GM21360 (cell line): ENCODE data around the gene RNASE12.
"Not testable (repeated sequence)": the region's sequence is repeated elsewhere in the genome, so short reads cannot be mapped to it uniquely, and the experiment has no call there.

Experiments used
- ATAC-seq: cut with Tn5 transposase; IDR thresholded peaks from one replicate; pipeline ENCODE4 v1.9.1; 2021; ENCODE audit warnings: mild to moderate bottlenecking, moderate library complexity; ENCODE audit not compliant: unreplicated experiment

RNASE12 gene

DNA sequence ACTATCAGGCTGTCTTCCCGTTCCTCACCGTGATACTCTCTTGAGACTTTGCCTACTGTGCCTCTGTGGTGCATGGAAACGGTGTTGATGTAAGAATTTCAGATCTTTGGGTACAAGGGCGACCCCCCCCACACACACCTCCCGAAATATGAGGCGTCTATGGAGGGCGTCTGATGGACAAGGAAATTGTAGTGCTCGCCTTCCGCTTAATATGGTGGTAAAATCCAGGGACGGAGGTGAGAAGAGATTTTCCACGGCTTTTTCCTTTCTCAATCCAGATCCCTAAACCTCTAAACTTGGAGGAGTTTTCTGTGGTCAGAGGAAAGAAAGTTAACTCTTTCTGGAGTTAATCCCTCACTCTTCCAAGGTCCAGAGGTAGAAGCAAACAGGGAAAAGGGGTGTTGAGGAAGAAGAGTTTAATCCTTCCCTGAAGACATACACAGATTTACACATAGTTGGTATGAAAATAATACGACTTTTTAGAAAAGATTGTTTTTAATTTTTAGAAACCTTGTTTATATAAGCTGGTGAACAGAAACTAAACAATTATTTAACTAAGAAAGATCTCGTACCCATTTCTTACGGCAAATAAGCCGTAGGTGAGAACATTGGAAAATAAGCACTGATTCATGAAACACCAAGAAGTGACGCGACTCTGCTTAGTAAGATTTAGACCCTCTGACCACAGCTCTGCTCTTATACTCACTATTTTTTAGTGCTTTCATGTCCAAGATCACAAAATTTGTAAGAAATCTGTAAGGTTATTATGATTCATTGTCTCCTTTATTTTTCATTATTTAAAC, 23.1 kb upstream of the RNASE12 start:
- ATAC-seq = peak; percentile 1

DNA sequence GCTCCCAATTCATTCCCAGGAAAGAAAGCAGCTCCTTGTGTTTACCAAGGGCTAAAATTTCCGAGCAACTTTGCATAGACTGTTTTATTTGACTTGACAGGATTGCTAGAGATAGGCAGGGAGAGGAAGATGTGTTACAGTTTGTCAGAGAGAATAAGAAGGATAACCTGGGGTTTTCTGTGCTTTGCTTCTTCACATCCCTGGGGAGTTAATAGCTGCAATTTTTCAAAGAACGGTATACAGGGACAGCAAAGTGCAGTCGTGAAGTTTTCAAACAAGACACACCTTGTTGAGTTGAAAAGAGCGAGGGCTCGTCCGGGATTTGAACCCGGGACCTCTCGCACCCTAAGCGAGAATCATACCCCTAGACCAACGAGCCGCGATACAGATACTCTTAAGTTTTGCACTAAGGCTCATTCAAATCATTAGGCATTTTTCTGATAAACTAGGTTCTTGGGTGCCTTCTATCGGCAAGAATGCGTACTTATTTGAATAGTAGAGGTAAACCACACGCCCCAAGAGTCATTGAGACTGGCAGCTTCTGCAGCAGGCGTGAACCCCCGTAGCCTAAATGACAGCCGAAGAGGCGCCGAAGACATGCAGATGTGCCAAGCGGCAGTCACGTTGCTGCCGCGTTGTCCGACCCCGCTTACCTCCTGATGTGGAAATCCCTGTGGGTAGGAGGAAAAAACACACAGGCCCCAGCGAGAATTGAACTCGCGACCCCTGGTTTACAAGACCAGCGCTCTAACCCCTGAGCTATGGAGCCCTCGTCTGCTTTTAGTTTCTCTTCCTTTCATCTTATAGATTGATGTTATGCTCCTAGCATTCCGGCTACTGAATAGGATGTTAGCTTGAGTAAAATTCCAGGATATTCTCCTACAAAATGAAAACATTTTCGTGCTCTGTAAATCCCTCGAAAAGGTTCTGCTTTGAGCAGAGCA, 22.2 kb upstream of the RNASE12 start:
- peak; percentile 73 for ATAC-seq

DNA sequence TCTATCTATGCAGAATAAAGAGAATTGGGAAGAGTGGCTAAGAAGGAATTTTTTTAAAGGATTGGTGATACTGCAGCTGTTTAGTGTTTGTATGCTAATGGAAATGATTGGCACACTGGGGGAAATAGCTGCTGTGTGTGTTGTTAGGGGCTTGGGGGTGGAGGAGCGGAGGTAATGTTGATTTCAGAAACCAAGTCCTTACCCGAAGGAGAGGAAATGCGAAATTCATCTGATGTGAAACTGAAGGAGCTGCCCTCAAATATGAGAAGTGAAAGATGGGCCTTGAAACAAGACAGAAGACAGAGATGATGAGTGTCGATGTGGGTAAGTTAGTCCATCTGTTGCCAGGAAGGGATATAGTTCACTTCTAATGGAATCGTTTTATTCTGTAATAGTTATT, 21.2 kb upstream of the RNASE12 start:
- ATAC-seq = no peak

DNA sequence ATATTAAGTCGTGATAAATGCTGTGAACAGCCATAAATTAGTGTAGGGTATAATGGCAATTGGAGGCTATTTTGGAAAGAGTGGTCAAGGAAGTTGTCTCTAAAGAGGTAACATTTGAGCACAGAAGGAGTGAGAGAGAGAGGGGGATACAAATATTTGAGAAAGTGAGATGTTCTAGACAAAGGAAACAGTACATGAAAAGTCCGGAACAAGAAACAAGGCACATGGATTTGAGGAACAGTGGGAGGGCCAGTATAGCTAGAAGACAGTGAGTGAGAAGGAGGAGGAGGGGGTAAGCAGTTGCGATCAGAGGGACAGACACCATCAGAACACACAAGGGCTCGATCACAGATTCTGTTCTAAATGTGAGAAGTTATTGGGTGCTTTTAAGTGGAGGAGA, 20.1 kb upstream of the RNASE12 start:
- no peak for ATAC-seq

DNA sequence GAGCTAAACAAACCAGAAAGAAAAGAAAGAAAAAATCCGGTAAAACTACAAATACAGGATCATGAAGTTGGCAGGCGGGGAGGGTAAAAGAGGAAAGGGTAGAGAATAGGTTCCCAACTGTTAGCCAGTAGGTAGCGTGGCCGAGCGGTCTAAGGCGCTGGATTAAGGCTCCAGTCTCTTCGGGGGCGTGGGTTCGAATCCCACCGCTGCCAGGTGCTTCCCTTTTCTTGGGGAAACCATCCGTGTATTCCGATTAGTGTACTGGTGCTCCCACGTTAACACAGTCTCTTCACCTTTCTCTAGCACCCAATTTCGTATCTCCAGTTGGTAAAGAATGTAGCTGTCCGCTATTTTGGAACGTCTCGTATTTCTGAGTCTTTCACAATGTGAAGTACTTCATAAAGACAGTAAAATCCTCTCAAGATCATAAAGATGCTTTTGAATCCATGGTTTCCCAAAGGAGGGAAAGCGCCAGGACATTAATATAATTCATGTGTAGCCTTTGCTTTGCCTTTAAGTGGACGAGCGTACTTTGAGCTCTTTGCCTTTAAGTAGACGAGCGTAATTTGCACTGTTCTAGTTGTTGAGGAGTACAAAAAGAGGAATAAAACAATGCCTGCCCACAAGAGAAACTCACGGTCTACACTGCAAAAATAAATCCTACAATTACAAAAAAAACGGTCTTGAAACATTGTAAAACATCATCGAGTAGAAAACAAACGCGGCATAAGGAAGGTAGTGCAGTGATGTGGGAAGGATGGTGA, 19.0 kb upstream of the RNASE12 start:
- ATAC-seq = peak; percentile 18

DNA sequence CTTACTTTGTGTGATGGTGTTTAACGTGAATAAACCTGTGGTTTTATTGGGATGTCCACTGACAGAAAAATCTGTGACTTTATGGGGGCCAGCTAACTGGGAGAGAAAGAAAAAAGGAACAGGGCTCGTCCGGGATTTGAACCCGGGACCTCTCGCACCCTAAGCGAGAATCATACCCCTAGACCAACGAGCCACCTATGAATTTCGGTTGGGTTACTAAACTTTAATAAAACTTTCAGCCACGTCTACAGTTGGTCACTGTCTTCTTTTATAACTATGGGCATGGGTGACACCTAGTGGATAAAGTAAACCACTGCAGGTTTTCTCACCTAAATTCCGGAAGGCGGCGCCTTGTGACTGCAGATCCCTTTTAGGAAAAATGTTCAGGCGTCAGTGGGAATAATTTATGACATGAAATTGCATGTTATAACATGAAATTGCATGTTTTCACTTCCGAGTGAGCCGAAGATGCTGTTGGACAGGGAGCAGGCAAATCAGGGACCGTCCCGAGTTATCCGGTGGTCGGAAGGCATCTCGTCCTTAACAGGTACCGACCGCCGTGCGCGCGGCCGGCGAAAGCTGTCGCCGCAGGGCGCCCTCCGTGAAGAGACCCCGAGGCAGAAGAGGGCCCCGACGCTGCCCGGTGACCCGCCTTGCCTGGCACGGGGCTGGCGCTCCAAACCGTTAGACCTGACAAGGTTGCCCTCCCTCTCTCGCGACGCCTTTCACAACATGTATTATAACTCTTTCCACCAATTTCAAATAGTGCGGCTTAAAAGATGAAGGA, 18.2 kb upstream of the RNASE12 start:
- no peak for ATAC-seq

DNA sequence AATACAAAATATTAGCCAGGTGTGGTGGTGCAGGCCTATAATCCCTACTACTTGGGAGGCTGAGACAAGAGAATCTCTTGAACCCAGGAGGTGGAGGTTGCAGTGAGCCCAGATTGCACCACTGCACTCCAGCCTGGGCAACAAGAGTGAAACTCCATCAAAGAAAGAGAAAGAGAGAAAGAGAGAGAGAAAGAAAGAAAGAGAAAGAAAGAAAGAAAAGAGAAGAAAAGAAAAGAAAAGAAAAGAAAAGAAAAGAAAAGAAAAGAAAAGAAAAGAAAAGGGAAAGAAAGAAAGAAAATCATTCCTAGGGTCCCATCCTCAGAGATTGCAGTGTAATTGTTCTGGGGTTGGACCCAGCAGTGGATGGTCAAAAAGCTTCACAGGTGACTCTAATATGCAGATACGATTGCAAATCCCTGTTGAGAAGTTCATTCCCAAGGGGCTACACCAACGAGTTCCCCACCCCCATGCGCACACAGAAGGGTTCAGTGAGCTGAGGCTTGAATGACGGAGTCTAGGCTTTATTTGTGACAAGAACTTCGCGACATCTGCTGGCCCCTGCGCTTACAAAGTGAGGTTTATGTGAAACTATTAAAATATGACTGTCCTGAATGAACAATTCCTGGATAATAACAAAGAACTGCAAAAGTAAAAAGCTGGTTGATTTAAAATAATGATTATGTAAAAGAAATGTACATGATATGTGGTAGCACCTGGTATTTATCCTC, 17.4 kb upstream of the RNASE12 start:
- ATAC-seq = no peak

DNA sequence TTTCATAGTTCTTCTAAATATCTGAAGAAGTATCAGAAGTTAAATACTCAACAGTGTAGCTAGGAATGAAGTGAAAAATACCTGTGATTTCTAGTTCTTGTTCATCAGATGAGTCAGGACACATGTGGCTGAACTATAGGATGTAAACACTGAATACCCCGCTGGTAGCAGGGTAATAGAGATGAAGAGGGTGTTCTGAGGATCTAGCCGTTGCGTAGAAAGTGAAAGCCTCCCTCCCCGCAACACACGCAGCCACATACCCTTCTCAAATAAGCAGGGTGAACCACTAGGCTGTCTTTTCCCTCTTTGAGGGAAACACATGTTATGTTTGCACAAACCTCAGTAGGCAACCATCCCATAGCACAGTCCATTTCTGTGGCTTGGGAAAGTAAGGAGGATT, 16.4 kb upstream of the RNASE12 start:
- ATAC-seq = no peak

DNA sequence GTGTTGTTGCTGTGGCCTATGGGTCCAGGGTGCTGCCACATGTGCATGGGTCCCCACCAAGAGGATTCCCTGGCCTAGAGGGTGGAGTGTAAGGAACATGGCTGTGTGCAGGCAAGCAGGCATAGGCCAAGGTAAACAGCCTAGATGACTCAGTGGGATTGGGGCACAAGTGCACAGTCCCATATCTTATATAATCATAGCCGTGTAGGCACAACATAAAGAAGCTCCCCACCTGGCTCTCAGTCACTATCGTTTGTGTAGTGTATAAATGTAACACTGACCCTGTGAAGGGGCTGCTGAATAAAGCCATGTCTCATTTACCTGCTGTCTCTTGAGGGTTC, 15.7 kb upstream of the RNASE12 start:
- no peak for ATAC-seq

DNA sequence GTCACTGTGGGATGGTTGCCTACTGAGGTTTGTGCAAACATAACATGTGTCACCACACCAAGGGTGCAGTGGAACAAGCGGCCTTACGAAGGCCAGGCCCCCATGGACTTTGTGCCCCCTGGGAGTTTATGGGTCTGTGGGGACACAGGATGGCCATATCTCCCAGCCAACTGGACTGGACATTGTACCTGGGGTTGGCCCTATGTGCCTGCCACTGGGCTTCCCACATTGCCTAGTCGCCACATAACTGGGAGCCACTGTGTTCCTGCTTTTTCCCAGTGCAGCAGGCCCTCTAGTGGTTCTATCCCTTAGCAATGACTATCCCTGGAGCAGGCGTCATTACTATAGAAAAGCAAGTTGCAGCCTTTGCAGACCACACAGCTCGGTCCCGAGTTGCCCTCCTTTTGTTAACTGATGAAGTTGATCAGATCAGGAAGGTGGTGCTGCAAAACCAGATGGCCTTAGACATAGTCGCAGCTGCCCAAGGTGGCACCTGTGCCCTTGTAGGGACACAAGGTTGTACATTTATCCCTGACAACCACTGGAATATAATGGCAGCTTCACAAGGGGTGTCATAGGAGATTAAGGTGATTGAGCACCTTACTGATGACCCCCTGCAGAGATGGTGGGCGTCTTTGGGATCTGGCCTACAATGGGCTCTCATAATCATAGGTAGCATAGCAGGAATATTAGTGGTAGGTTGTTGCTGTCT, 15.2 kb upstream of the RNASE12 start:
- ATAC-seq = no peak

DNA sequence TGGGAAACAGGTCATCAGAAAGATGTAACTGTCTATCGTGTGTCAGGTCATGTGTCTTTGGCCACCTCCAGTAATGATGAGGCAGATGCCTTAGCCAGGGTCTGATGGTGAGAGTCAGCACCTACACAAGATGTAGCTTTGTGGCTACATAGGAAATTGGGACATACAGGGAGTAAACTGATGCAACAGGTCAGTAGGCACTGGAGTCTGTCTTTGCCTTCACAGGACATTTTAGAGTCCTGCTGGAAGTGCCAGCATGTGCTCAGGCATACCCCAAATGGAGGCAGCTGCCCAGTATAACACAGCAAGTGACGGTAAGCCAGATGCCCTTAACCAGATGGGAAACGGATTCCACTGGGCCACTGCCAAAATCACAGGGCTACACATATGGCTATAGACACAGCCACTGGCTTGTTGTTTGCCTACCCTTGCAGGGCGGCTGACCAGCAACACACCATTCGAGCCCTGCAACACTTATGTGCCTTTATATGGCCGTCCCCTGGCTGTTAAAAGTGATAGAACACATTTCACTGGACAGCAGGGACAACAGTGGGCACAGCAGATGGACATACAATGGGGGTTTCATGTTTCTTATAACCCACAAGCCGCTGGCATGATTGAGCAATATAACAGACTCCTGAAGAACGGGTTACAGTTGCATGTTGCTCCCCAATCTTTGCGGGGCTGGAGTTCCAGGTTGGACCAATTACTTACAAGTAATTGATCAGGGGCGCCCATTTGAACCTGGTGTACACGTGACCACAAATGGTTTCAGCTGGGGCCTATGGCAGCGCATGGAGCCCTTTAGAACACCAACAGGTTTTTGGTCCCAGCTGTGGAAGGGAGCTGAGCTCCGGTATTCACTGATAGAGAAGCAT, 12.9 kb upstream of the RNASE12 start:
- no peak for ATAC-seq

DNA sequence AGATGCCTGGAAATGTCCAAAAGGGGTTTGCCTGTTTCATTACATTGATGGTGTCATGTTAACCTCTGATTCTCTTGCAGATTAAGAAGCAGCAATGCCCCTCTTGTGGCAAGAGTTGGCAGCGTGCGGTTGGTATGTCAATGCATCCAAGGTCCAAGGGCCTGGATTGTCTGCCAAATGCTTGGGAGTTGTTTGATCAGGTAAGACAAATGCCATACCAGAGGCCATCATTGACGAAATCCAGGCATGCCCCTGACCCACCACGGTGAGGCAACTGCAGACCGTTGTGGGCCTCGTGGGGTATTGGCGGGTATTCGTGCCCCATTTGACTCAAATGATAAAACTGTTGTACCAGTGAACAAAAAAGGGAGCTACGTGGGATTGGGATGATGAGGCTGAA, 11.4 kb upstream of the RNASE12 start:
- no peak for ATAC-seq

DNA sequence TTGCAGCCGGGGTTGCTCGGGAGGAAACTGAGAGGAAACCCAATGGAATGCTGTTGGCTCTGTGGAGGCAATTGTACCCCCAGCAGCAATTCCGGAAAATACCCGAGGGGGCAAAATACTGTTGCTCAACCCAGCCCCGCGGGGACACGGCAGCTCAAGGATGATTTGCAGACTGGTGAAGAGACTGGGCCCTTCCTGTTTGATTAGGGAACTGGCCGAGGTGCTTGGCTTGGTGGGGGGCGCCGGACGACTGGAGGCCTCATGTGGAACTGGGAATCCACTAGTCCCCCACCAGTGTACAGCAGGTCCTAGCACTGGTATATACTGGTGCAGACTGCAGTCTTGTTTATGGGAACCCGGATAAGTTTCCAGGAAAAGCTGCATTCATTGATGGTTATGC, 10.3 kb upstream of the RNASE12 start:
- no peak for ATAC-seq

DNA sequence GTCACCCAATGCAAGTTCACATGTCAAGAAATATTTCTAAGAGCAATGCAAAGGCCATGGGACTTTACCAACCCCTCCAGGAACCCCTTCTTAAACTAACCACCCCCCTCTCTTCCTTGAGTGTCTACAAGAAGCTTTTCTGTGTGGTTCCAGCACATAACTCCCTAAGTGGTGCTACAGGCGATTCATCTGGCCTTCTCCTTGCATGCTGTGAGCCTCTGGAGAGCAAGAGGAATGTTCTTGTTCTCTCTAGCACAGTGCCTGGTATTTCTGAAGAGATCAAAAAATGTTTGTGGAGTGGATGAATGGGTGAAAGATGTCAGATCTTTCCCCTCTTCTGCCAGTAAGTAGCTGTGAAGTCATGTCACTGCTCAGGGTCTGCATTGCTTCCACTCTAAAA, 5.9 kb upstream of the RNASE12 start:
- no peak for ATAC-seq

DNA sequence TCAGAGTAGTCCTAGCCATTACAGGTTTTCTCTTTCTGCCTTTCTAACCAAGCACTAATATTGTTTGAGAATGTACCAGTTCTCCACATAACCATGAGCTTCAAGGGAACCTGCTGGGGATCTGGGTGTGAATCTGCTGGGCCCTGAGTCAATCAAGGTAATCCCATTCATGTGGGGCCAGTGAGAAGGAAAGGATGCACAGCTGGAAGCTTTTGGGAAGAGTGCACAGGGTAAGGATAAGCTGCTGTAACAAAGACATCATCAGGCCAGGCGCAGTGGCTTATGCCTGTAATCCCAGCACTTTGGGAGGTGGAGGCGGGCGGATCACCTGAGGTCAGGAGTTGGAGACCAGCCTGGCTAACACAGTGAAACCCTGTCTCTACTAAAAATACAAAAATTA, 4.5 kb upstream of the RNASE12 start:
- not testable (repeated sequence) for ATAC-seq

DNA sequence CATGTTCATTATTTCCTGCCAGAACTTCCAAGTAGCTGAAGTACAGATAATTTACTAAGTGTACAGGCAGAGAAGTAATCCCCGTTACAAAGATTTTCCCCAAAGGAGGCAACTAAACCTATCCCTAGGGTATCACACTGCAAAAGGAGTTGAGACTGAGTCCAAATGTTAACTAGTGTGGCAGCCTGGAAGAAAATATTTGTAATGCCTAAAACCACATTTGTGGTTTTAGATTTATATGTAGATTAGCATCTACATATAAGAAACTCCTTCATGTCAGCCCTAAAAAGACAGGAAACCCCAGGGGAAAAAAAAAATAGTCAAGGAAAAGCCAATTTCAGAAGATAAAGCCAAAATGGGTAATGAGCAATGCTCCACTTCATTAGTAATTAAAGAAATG, 1.4 kb upstream of the RNASE12 start:
- no peak for ATAC-seq

DNA sequence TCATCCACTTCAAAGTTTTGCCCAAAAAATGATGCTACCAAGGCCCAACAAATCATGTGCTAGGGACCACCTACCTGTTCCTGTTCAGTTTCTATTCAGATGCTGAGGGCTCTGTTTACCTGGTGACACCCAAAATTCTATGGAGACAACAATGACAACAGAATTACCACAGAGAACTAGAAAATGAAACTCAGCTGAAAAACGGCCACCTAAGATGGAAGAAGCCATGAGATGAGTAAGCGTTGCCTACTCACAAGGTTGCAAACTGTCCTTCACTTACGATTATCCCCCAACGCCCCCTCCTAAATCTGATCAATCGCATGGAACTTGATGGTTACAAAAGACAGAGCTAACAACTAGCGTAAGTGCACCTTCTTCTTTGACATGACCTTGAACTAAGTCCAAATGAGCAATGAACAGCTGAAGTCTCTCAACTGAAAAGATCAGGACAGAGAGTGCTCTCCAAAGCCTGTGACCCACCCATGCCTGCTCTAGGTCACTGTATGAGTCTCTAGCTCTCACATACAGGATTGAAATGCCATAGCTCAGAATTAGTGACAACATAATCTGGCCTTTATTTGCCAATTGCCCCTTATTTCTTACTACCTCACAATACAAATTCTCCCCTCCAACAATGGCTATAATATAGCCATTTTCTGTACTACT, 3.6 kb downstream of the RNASE12 start, which contains the start of gene RNASE11:
Gene RNASE11, minus strand, starts transcription at position 513 of the 666 bp plus-strand sequence.
- no peak for ATAC-seq

DNA sequence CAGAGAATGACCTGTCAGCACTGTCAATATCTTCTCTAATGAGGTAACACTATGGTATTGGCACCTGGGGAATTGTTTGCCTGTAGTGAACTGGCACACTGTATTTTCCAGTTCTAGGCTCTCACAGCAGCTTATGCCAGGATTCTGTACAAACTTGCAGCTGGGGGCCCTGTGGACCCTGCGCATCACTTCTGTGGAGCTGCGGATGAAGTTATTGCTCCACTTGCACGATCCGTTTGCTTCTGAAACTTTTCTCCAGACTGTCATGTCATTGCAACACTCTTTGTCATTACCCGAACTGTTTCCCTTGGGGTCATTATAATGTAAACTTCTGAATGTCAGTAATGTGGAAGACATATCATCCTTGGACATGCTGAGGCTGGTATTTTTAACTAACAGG, 7.3 kb downstream of the RNASE12 start:
- no peak for ATAC-seq
